Liver (tissue), 9 donors: ENCODE data around the gene TMEM154. TPM values are rescaled to one million over a fixed set of nuclear protein-coding genes. Genes with fewer than 3 reads are reported as not detected.

Source experiments
- DNase-seq: peaks from one replicate; pipeline ENCODE4 v3.0.0-alpha.2; 2017; ENCODE audit warnings: low spot score
- H3K27ac ChIP-seq, 2 donors: one replicate each; pipeline ENCODE4 v1.7.0; 2013; ENCODE audit warnings: inconsistent platforms in 2 of 2, low read length in 2 of 2, control low read depth in 1 of 2, low read depth in 1 of 2, mild to moderate bottlenecking in 1 of 2
- H3K27me3 ChIP-seq, 4 donors: one replicate each; pipeline versions ENCODE4 v1.6.1 to v1.7.0; 2013; ENCODE audit warnings: low read length in 3 of 4, inconsistent platforms in 1 of 4, mild to moderate bottlenecking in 1 of 4, moderate library complexity in 1 of 4; ENCODE audit not compliant: control insufficient read depth in 4 of 4, insufficient read depth in 4 of 4
- H3K36me3 ChIP-seq, 4 donors: one replicate each; pipeline versions ENCODE4 v1.6.1 to v1.7.0; 2013; ENCODE audit warnings: low read length in 3 of 4, mild to moderate bottlenecking in 3 of 4, low read depth in 1 of 4, moderate library complexity in 1 of 4; ENCODE audit not compliant: control insufficient read depth in 4 of 4, insufficient read depth in 3 of 4
- H3K4me1 ChIP-seq, 4 donors: one replicate each; pipeline versions ENCODE4 v1.6.1 to v1.7.0; 2013; ENCODE audit warnings: low read length in 3 of 4, mild to moderate bottlenecking in 3 of 4, moderate library complexity in 1 of 4; ENCODE audit not compliant: control insufficient read depth in 4 of 4, insufficient read depth in 4 of 4
- H3K4me3 ChIP-seq, 3 donors: one replicate each; pipeline versions ENCODE4 v1.6.1 to v1.7.0; 2013; ENCODE audit warnings: low read length in 3 of 3, control low read depth in 1 of 3, low read depth in 1 of 3, mild to moderate bottlenecking in 1 of 3
- H3K9ac ChIP-seq, 2 donors: one replicate each; pipeline ENCODE4 v1.7.0; 2013; ENCODE audit warnings: low read length in 2 of 2, mild to moderate bottlenecking in 2 of 2, moderate library complexity in 2 of 2, control low read depth in 1 of 2, low read depth in 1 of 2
- H3K9me3 ChIP-seq, 4 donors: one replicate each; pipeline versions ENCODE4 v1.6.1 to v1.7.0; 2013; ENCODE audit warnings: low read length in 3 of 4; ENCODE audit not compliant: control insufficient read depth in 4 of 4
- EGR1 ChIP-seq, 2 donors: IDR thresholded peaks; 2 replicates each; pipeline ENCODE4 v1.6.1; 2016 to 2018; ENCODE audit warnings: antibody characterized with exemption in 2 of 2, low read depth in 2 of 2
- FOXA1 ChIP-seq: IDR thresholded peaks from 2 replicates; pipeline ENCODE4 v1.6.1; 2016; ENCODE audit warnings: antibody characterized with exemption
- FOXA2 ChIP-seq: IDR thresholded peaks from 2 replicates; pipeline ENCODE4 v1.6.1; 2016; ENCODE audit warnings: antibody characterized with exemption
- GABPA ChIP-seq, 2 donors: IDR thresholded peaks in 1 of 2; conservative IDR thresholded peaks in 1 of 2; 2 replicates each; pipeline ENCODE4 v1.6.1; 2016; ENCODE audit warnings: antibody characterized with exemption in 2 of 2, mild to moderate bottlenecking in 1 of 2, moderate library complexity in 1 of 2
- HNF4A ChIP-seq, 2 donors: conservative IDR thresholded peaks; 2 replicates each; pipeline ENCODE4 v1.6.1; 2016; ENCODE audit warnings: antibody characterized with exemption in 2 of 2, mild to moderate bottlenecking in 2 of 2
- HNF4G ChIP-seq: IDR thresholded peaks from 2 replicates; pipeline ENCODE4 v1.6.1; 2016; ENCODE audit warnings: antibody characterized with exemption
- JUND ChIP-seq, 2 donors: IDR thresholded peaks; 2 replicates each; pipeline ENCODE4 v1.6.1; 2016; ENCODE audit warnings: antibody characterized with exemption in 2 of 2
- NR2F2 ChIP-seq: IDR thresholded peaks from 2 replicates; pipeline ENCODE4 v1.6.1; 2016; ENCODE audit warnings: antibody characterized with exemption
- RAD21 ChIP-seq, 2 donors: IDR thresholded peaks; 2 replicates each; pipeline ENCODE4 v1.6.1; 2016; ENCODE audit warnings: antibody characterized with exemption in 2 of 2, mild to moderate bottlenecking in 2 of 2
- RXRA ChIP-seq, 2 donors: IDR thresholded peaks; 2 replicates each; pipeline ENCODE4 v1.6.1; 2017 to 2018; ENCODE audit warnings: antibody characterized with exemption in 2 of 2, mild to moderate bottlenecking in 1 of 2
- SP1 ChIP-seq: IDR thresholded peaks from 2 replicates; pipeline ENCODE4 v1.6.1; 2018; ENCODE audit warnings: antibody characterized with exemption, mild to moderate bottlenecking
- TAF1 ChIP-seq: conservative IDR thresholded peaks from 2 replicates; pipeline ENCODE4 v1.6.1; 2016; ENCODE audit warnings: antibody characterized with exemption, mild to moderate bottlenecking
- YY1 ChIP-seq: IDR thresholded peaks from 2 replicates; pipeline ENCODE4 v1.6.1; 2016; ENCODE audit warnings: antibody characterized with exemption, mild to moderate bottlenecking
- WGBS: extraction: QIAGEN DNeasy Blood & Tissue Kit; methylation state at CpG from one replicate; pipeline ENCODE4 v1.1.7; 2013; 5-methylcytosine and 5-hydroxymethylcytosine counted together
- polyA plus RNA-seq, 2 donors: library from polyadenylated mRNA; stranded (reverse) in 1 of 2; unstranded in 1 of 2; fragments of 200-250 nt in 1 of 2; fragments of >200 nt in 1 of 2; fragmentation: Nextera tagmentation in 1 of 2; extraction: Ambion mirVana in 1 of 2; gene quantifications; one replicate each; pipeline versions ENCODE4 v1.2.1 to v1.2.3, GENCODE V29; 2013 to 2015
- total RNA-seq, 2 donors: library from RNA; depleted of rRNA; stranded (reverse); fragments of >200 nt; gene quantifications; one replicate each; pipeline ENCODE4 v1.2.3, GENCODE V29; 2014
- TF ChIP-seq, protein P1 (sequence below): IDR thresholded peaks from 2 replicates; pipeline ENCODE4 v1.6.1; 2016; ENCODE audit warnings: antibody characterized with exemption, mild to moderate bottlenecking
- TF ChIP-seq, protein P2 (sequence below): IDR thresholded peaks from 2 replicates; pipeline ENCODE4 v1.6.1; 2016; ENCODE audit warnings: antibody characterized with exemption
- TF ChIP-seq, protein P3 (sequence below): IDR thresholded peaks from 2 replicates; pipeline ENCODE4 v1.6.1; 2016; ENCODE audit warnings: antibody characterized with exemption
- TF ChIP-seq, protein P4 (sequence below): fragments of 150-350 bp; IDR thresholded peaks from 2 replicates; pipeline ENCODE4 v1.5.1; 2017; ENCODE audit warnings: improper control_type of control experiment, low read depth, low read length; ENCODE audit not compliant: missing input control
- donor health status: healthy.
- donor health status: healthy.
- donor health status: healthy.
- donor health status: healthy.
- donor health status: healthy.

TMEM154 gene
- total and polyA plus RNA-seq, 4 donors = 0.32 to 4.4 (median 2.3) TPM

DNA sequence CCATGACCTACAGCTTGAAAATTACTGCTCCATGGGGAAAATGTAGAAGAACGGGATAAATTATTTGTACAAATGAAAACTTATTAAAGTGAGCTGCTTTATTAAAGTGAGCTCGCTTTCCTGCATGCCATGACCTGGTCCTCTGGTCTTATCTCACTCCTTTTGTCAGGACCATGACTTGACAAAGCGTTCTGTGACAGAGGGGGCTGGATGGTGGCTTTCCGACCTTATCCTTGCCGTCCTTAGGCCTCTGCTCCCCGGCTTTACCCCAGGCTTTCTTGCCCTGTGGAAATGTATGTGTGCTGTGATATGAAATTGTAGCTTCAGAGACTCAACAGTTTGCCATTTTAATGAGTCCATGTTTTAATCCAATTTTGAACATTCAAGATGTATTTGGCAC lies 99.9 kb downstream of the TMEM154 start:
- Histone ChIP-seq H3K9ac (no peak overlapping the region), H3K9me3 (no peaks in the 10 kb centered on the region), H3K27me3 (no peaks in the 10 kb centered on the region), H3K36me3 (no peaks in the 10 kb centered on the region), H3K27ac (no peak overlapping the region), H3K4me1 (peaks cover 0 to 5% (median 3%) of the 10 kb centered on the region in 4 donors), H3K4me3 (no peak overlapping the region)
- TF ChIP-seq, protein P1, sequence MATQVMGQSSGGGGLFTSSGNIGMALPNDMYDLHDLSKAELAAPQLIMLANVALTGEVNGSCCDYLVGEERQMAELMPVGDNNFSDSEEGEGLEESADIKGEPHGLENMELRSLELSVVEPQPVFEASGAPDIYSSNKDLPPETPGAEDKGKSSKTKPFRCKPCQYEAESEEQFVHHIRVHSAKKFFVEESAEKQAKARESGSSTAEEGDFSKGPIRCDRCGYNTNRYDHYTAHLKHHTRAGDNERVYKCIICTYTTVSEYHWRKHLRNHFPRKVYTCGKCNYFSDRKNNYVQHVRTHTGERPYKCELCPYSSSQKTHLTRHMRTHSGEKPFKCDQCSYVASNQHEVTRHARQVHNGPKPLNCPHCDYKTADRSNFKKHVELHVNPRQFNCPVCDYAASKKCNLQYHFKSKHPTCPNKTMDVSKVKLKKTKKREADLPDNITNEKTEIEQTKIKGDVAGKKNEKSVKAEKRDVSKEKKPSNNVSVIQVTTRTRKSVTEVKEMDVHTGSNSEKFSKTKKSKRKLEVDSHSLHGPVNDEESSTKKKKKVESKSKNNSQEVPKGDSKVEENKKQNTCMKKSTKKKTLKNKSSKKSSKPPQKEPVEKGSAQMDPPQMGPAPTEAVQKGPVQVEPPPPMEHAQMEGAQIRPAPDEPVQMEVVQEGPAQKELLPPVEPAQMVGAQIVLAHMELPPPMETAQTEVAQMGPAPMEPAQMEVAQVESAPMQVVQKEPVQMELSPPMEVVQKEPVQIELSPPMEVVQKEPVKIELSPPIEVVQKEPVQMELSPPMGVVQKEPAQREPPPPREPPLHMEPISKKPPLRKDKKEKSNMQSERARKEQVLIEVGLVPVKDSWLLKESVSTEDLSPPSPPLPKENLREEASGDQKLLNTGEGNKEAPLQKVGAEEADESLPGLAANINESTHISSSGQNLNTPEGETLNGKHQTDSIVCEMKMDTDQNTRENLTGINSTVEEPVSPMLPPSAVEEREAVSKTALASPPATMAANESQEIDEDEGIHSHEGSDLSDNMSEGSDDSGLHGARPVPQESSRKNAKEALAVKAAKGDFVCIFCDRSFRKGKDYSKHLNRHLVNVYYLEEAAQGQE = no peak
- TF ChIP-seq, protein P2, sequence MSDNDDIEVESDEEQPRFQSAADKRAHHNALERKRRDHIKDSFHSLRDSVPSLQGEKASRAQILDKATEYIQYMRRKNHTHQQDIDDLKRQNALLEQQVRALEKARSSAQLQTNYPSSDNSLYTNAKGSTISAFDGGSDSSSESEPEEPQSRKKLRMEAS = no peak
- TF ChIP-seq YY1 (no peak), GABPA (IDR thresholded peaks at IDR 0.05 in 1 of 2, conservative IDR thresholded peaks at IDR 0.05 in 1 of 2) (no peak), JUND (IDR thresholded peaks at IDR 0.05) (no peak), RXRA (IDR thresholded peaks at IDR 0.05) (no peak), FOXA1 (no peak), RAD21 (IDR thresholded peaks at IDR 0.05) (no peak), HNF4A (conservative IDR thresholded peaks at IDR 0.05) (no peak), HNF4G (no peak), NR2F2 (no peak)
- TF ChIP-seq, protein P3, sequence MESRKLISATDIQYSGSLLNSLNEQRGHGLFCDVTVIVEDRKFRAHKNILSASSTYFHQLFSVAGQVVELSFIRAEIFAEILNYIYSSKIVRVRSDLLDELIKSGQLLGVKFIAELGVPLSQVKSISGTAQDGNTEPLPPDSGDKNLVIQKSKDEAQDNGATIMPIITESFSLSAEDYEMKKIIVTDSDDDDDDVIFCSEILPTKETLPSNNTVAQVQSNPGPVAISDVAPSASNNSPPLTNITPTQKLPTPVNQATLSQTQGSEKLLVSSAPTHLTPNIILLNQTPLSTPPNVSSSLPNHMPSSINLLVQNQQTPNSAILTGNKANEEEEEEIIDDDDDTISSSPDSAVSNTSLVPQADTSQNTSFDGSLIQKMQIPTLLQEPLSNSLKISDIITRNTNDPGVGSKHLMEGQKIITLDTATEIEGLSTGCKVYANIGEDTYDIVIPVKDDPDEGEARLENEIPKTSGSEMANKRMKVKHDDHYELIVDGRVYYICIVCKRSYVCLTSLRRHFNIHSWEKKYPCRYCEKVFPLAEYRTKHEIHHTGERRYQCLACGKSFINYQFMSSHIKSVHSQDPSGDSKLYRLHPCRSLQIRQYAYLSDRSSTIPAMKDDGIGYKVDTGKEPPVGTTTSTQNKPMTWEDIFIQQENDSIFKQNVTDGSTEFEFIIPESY = no peak
- TF ChIP-seq, protein P4, sequence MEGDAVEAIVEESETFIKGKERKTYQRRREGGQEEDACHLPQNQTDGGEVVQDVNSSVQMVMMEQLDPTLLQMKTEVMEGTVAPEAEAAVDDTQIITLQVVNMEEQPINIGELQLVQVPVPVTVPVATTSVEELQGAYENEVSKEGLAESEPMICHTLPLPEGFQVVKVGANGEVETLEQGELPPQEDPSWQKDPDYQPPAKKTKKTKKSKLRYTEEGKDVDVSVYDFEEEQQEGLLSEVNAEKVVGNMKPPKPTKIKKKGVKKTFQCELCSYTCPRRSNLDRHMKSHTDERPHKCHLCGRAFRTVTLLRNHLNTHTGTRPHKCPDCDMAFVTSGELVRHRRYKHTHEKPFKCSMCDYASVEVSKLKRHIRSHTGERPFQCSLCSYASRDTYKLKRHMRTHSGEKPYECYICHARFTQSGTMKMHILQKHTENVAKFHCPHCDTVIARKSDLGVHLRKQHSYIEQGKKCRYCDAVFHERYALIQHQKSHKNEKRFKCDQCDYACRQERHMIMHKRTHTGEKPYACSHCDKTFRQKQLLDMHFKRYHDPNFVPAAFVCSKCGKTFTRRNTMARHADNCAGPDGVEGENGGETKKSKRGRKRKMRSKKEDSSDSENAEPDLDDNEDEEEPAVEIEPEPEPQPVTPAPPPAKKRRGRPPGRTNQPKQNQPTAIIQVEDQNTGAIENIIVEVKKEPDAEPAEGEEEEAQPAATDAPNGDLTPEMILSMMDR = no peak
- DNase-seq = no peak
- WGBS = 96% methylated on average over 6 of the region's 6 CpGs

DNA sequence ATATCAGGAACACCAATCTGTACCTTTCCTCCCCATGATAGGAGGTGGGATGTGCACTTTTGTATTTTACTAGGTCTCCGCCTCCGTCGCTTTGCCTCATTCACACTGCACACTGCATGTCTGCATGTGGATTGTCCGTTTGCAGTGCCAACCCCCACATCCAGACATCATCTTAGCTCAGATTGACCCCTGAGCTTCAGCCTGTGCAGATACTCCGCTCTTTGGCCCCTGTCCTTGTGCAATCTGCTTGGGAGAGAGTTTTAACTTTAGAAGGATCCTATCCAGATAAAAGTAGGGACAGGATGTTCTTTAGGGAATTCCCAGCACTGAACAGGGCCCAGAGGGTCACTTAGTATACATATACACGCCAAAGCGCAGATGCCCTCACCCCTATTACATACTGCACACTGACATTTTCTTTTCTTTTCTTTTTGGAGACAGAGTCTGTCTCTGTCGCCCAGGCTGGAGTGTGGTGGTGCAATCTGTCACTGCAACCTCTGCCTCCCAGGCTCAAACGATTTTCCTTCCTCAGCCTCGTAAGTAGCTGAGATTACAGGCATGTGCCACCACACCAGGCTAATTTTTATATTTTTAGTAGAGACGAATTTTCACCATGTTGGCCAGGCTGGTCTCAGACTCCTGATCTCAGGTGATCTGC lies 100.6 kb downstream of the TMEM154 start:
- no peaks in the 10 kb centered on the region for H3K36me3 ChIP-seq
- no peak overlapping the region for H3K27ac ChIP-seq
- DNase-seq = no peak
- 42% methylated on average over 11 of the region's 11 CpGs for WGBS
- H3K27me3 ChIP-seq = no peaks in the 10 kb centered on the region
- H3K9ac ChIP-seq = no peak overlapping the region
- no peaks in the 10 kb centered on the region for H3K9me3 ChIP-seq
- peaks cover 0 to 5% (median 3%) of the 10 kb centered on the region in 4 donors for H3K4me1 ChIP-seq
- H3K4me3 ChIP-seq = no peak overlapping the region
- TF ChIP-seq NR2F2 (peak; percentile 14), FOXA2 (no peak), JUND (IDR thresholded peaks at IDR 0.05) (peak in 1 of 2 donors; percentile 36), SP1 (peak; percentile 50), YY1 (no peak), GABPA (IDR thresholded peaks at IDR 0.05 in 1 of 2, conservative IDR thresholded peaks at IDR 0.05 in 1 of 2) (no peak), FOXA1 (no peak), EGR1 (IDR thresholded peaks at IDR 0.05; ENCODE audit: low read depth in 2 of 2) (no peak), TAF1 (no peak), HNF4G (peak; percentile 64)
- TF ChIP-seq, protein P1 = no peak
- TF ChIP-seq, protein P4 = no peak
- TF ChIP-seq, protein P2 = no peak
